MM.1S (cell line): Measurements from ENCODE around the gene DELE1.

Experiments used
- EZH2 ChIP-seq: fragments of 300-600 bp; sonication (generic); optimal IDR thresholded peaks from 2 replicates; pipeline ENCODE3; 2017; ENCODE audit warnings: low read depth, mild to moderate bottlenecking, antibody characterized with exemption, low read length, mixed read lengths
- EZH2phosphoT487 ChIP-seq: fragments of 300-600 bp; sonication (generic); IDR thresholded peaks from 2 replicates; pipeline ENCODE4 v1.6.1; 2018; ENCODE audit warnings: antibody characterized with exemption, low read length
- TF ChIP-seq, protein P1 (sequence below): fragments of 300-600 bp; sonication (generic); IDR thresholded peaks from 2 replicates; pipeline ENCODE4 v1.5.1; 2016; ENCODE audit warnings: antibody characterized with exemption, low read length, mixed read lengths

DNA sequence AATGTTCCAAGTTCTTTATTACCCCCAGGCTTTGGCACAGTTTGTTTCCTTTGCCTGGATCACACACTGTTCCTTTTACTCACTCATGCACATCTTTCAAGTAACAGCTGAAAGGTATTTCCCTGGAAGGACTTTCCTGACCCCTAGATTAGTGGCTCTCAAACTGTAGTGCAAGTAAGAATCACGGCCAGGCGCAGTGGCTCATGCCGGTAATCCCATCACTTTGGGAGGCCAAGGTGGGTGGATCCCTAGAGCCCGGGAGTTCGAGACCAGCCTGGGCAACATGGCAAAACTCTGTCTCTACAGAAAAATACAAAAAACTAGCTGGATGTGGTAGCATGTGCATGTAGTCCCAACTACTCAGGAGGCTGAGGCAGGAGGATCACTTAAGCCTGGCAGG lies 19.1 kb upstream of the DELE1 start:
- TF ChIP-seq, protein P1, sequence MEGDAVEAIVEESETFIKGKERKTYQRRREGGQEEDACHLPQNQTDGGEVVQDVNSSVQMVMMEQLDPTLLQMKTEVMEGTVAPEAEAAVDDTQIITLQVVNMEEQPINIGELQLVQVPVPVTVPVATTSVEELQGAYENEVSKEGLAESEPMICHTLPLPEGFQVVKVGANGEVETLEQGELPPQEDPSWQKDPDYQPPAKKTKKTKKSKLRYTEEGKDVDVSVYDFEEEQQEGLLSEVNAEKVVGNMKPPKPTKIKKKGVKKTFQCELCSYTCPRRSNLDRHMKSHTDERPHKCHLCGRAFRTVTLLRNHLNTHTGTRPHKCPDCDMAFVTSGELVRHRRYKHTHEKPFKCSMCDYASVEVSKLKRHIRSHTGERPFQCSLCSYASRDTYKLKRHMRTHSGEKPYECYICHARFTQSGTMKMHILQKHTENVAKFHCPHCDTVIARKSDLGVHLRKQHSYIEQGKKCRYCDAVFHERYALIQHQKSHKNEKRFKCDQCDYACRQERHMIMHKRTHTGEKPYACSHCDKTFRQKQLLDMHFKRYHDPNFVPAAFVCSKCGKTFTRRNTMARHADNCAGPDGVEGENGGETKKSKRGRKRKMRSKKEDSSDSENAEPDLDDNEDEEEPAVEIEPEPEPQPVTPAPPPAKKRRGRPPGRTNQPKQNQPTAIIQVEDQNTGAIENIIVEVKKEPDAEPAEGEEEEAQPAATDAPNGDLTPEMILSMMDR: no peak
- no peak for TF ChIP-seq EZH2
- TF ChIP-seq EZH2phosphoT487: no peak
